IPS-11a (cell line): ENCODE results near the gene RYR3.

ENCODE experiments used
- H3K4me3 ChIP-seq: one replicate; pipeline ENCODE4 v1.5.1; 2013; ENCODE audit warnings: low read depth, low read length, control low read depth

Gene RYR3

DNA sequence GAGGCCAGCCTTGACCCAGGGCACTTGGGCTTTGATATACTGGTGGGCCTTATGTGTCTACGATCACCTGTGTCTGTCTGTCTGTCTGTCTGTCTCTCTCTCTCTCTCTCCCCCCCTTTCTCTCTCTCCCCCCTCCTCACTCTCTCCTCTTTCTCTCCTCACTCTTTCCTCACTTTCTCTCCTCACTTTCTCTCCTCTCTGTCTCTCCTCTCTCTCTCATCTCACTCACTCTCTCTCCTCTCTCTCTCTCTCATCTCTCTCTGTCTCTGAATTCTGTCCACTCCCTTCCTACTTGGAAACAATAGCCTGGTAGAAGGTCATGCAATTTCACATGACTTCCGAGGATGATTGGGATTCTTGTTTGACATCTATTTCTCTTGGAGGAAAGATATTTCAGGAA lies 388.4 kb downstream of the RYR3 start:
- H3K4me3 ChIP-seq, result no peak overlapping the region

- H3K4me3 ChIP-seq, result no peak overlapping the region
Measured at GRCh38 chr15:33699691-33700447, 389.1 kb downstream of the RYR3 start.

- H3K4me3 ChIP-seq, result no peak overlapping the region
Measured at GRCh38 chr15:33700695-33701303, 390.0 kb downstream of the RYR3 start.

GRCh38 chr15:33701304-33701696 lies 390.5 kb downstream of the RYR3 start:
- H3K4me3 ChIP-seq, result no peak overlapping the region

DNA sequence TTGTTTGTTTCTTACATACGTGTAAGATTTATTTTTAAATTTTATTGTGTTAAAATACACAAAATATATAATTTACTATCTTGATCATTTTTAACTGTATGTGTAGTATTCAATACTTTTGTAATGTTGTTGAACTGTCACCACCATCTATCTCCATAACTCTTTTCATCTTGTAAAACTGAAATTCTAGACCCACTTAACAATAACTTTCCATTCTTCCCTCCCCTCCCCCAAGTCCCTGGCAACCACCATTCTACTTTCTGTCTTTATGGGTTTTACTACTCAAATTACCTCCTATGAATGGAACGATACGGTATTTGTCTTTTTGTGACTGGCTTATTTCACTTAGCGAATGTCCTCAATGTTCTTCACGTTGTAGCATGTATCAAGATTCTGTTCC lies 395.4 kb downstream of the RYR3 start:
- no peak overlapping the region for H3K4me3 ChIP-seq

DNA sequence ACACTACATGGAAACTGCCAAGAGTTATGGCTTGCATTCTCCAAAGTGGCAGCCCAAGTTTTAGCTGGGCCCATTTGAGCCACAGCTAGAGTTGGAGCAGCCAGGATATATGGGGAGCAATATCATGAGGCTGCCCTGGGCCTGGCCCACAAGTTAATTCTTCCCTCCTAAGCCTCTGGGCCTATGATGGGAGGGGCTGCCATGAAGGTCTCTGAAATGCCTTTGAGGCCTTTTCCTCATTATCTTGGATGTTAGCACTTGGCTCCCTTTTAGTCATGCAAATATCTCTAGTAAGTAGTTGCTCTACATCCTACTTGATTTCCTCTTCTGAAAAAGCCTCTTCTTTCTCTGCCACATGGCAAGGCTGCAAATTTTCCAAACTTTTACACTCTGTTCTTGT lies 400.0 kb downstream of the RYR3 start:
- no peak overlapping the region for H3K4me3 ChIP-seq

DNA sequence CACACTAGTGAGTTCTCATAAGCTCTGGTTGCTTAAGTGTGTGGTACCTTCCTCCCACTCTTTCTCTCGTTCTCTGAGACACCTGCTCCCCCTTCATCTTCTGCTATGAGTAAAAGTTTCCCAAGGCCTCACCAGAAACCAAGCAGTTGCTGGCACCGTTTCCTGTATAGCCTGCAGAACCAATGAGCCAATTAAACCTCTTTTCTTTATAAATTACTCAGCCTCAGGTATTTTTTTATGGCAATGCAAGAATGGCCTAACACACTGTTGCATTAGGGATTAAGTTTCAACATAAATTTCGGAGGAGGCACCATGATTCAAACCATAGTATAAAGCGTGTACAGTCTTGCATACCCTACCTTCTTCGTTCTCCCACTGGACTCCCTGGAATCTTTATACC lies 405.3 kb downstream of the RYR3 start:
- H3K4me3 ChIP-seq, result no peak overlapping the region

GRCh38 chr15:33720952-33721351 lies 410.2 kb downstream of the RYR3 start:
- H3K4me3 ChIP-seq, result no peak overlapping the region

DNA sequence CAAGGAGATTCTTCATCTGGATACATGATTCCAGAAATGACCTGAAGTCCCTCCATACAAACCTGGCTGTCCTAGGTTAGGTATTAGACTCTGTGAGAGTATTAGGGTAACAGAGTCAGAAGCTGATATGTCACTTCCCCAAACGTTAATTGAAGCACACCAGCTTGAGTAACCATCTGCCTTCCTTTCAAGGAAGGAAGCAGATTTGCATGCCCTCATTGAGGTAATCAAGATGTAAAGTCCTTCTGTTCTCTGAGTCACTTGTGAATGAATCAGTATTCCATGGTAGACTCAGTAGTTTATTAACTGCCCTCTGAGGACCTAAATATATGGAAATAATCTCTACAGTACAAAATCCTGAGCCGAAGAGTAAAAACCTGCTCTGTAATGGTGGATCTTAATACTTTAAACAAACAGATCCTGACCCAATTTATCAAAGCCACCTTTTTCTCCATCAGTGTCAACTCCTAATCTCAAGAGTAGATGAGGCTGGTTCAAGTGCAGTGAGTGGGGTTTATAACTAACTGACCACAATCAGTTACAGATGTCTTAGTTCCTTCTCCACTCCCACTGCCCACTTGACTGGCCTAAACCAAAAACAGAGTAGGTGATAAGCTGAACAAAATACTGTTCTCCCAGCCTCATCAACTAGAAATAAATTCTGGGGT lies 411.4 kb downstream of the RYR3 start:
- H3K4me3 ChIP-seq, result no peak overlapping the region

DNA sequence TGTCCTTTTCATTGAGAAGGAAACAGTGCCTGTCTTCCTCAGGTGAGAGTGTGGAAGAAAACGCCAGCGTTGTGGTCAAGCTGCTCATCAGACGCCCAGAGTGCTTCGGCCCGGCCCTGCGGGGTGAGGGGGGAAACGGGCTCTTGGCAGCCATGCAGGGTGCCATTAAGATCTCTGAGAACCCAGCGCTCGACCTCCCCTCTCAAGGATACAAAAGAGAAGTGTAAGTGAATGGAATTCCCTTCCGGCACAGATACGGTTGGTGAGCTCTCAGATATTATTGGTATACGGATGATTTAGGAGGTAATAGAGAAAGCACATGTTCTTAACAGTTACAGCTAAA lies 411.9 kb downstream of the RYR3 start:
- no peak overlapping the region for H3K4me3 ChIP-seq

GRCh38 chr15:33724321-33725036 lies 413.7 kb downstream of the RYR3 start:
- H3K4me3 ChIP-seq, result no peak overlapping the region

DNA sequence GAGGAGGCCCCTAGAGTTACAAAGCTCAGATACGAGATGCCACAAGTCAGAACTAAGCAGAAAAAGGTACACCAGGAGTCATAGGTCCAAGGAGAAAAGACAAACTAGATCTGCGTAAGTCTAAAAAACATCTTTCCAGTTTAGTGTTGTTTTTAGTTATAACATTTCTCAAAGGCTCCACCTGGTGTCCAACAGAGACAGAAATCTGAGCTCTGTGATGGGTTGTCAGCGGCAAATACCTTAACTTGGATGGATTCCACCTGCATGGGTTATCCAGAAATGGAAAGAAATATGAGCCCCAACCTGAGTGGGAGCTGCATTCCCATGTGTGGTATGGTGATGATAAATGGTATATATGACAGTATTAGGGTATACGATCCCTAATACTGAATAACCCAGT lies 418.9 kb downstream of the RYR3 start:
- H3K4me3 ChIP-seq, result no peak overlapping the region

GRCh38 chr15:33730815-33731214 lies 420.0 kb downstream of the RYR3 start:
- H3K4me3 ChIP-seq, result no peak overlapping the region

- no peak overlapping the region for H3K4me3 ChIP-seq
Measured at GRCh38 chr15:33735143-33735542, 424.4 kb downstream of the RYR3 start.

GRCh38 chr15:33735637-33736247 lies 425.0 kb downstream of the RYR3 start:
- no peak overlapping the region for H3K4me3 ChIP-seq

GRCh38 chr15:33737687-33738601 lies 427.2 kb downstream of the RYR3 start:
- H3K4me3 ChIP-seq, result no peak overlapping the region

DNA sequence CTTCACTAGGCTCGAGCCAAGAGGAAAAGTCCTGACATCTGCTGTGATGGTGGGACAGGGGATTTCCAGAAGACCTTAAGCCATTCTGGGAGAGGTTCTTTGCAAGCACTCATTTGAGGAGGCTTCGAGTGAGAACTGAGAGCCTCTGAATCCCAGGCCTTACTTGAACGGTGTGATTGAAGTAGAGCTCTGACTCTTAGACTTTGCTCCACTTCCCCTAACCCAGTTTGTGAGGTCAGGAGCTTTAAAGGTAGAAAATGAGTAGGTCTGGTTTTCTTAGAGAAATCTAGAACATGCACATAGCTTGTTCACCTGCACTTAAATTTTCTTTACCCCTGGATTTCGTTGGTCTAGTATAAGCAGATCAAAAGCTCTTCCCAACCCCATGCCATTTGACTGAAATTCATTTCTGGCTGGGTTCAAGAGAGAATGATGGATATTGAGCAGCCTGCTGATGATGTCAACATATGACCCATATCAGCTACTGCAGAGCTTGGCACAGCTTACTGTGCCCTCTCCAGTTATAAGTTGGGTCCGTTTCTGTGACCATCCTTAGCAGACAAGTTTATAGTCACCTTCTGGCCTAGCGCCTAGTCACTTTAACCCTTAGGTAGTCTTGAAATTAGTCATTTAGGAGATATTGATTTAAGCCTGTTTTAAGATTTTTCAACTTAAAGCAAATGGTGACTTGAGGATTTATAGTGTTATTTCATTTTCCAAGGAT lies 428.3 kb downstream of the RYR3 start:
- no peak overlapping the region for H3K4me3 ChIP-seq

DNA sequence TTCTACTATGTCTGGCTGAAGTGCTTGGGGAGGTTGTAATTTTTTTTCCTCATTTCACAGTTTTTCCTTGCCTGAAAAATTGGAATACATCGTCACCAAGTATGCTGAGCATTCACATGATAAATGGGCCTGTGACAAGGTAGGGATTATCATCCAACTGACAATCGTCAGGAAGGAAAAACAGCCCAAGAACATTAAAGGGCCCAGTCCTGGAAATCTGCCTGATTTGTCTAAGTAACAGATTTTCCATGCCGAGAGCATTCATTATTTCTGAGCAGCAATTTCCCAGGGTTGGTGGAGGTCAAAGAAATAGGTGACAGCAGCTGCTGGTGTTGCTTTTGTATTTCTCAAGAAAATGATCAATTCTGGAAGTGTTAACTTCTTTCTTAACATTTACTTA lies 431.5 kb downstream of the RYR3 start:
- H3K4me3 ChIP-seq, result no peak overlapping the region

DNA sequence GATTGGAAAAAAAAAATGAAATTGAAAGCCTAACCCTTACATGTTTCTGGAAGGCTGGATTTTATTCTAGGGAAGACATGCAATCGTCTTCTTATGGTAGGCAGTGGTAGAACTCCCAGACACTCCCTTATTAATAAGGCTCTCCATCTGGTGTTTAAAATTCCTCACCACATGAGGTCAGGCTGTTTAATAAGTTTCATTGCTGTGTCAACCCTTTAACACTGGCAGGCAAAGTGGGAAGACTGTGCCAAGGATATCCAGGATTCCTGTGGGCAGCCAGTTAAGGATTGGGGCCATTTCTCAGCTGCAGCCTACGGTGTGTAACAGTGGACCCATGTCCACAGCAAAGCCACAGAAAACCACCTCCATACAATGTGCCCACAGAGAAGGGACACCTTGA lies 432.0 kb downstream of the RYR3 start:
- no peak overlapping the region for H3K4me3 ChIP-seq

GRCh38 chr15:33746203-33746602 lies 435.4 kb downstream of the RYR3 start:
- no peak overlapping the region for H3K4me3 ChIP-seq
